Activated CD8-positive, alpha-beta memory T cell treated with anti-CD3 and anti-CD28 coated beads, Interleukin-2, amount 50 U/mL, for 24 hours (primary cell): ENCODE measurements around the gene PCDH9.
"Not testable (repeated sequence)": the region's sequence is repeated elsewhere in the genome, so short reads cannot be mapped to it uniquely, and the experiment has no call there.

Experiments used
- DNase-seq: peaks from one replicate; pipeline ENCODE4 v3.0.0-alpha.2; 2020; ENCODE audit errors: extremely low read depth

PCDH9 gene

GRCh38 chr13:66915596-66916185 is 314.4 kb downstream of the PCDH9 start:
- no peak for DNase-seq

GRCh38 chr13:66914155-66914554 is 316.0 kb downstream of the PCDH9 start:
- DNase-seq, result no peak

DNA sequence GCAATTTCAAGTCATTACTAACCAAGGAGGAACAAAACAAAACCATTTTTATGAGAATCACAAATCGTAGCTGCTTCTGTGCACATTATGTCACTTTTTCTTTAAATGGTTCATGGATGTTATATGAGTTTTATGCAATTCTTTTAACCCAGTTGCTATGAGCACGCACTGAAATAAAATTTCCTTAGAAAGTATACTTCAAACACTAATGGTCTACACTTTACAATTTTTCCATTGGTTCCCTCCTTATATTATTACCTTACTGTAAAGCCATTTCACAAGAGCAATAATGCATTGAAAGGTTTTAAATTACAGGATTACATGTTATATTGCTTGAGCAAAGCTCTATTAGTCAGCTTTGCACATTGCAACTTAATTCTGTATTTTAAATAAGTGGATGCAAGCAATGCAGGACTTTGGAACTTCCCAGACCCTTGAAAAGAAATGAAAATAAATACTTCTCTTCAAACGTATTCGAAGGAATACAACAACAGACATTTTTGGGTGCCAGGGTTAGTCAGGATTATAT is 318.7 kb downstream of the PCDH9 start:
- DNase-seq, result no peak

GRCh38 chr13:66899955-66900354 is 330.2 kb downstream of the PCDH9 start:
- DNase-seq, result no peak

- no peak for DNase-seq
These were observed 333.2 kb downstream of the PCDH9 start for GRCh38 chr13:66896933-66897332.

DNA sequence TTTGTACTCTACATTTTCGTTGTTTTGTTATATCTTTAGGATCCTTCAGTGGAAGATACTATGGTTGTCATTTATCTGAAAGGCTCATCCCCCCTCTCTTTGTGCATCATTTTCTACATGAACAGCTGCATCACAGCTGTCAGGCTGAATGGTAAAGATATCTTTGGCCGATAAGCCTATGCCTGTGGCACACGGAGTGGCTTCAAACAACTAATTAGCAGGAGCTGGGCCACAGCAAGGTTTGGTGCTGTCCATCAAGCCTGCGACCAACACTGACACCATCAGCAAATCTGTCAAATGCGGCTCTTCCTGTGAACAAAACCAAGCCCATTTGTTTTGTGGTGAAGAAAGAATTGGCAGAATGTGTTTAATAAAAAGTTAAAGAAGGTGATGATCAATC is 334.4 kb downstream of the PCDH9 start:
- no peak for DNase-seq

DNA sequence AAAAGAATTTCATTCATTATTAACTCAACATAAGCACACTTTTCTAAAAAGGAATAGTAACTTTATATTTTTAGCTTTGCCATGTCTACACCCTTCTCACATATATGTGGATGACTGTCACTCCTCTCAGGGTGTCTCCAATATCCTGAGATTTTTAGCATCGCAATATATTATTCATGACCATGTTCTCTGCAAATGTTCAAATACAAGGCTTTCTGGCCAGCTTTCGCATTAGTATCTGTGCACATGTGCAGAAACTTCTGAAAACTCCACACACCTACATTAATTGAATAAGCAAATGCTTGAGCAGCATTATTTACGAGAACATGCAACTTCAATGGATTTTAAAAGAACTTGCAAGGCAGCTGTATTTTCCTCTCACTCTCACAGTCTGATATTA is 334.8 kb downstream of the PCDH9 start:
- DNase-seq, result no peak

GRCh38 chr13:66888698-66889097 is 341.4 kb downstream of the PCDH9 start:
- no peak for DNase-seq

DNA sequence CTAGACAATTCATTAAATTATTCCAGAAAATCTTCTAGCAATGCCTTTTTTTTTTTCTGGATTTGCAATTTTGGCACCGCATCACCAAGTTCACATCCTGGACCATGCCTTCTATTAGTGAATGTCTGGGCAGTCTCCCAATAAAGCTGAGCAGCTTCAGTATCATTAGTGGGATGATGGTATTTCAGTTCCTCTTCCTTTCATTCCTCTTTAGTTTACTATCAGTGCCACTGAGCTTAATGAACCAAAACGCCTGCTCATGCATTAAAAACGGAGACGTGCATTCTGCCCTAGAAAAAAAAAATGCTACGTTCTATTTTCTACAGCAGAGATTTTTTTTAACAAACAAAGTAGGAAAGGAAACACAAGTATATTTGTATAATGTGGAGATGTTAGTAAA is 343.0 kb downstream of the PCDH9 start:
- DNase-seq, result no peak

GRCh38 chr13:66886264-66886663 is 343.9 kb downstream of the PCDH9 start:
- no peak for DNase-seq

DNA sequence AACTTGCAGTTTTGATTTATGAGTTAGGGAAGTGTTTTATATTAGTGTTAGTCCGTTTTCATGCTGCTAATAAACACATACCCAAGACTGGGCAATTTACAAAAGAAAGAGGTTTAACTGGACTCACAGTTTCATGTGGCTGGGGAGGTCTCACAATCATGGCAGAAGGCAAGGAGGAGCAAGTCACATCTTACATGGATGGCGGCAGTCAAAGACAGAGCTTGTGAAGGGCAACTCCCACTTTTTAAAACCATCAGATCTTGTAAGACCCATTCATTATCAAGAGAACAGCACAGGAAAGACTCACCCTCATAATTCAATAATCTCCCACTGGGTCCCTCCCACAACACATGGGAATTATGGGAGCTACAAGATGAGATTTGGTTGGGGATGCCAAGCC is 349.0 kb downstream of the PCDH9 start:
- DNase-seq, result not testable (repeated sequence)

DNA sequence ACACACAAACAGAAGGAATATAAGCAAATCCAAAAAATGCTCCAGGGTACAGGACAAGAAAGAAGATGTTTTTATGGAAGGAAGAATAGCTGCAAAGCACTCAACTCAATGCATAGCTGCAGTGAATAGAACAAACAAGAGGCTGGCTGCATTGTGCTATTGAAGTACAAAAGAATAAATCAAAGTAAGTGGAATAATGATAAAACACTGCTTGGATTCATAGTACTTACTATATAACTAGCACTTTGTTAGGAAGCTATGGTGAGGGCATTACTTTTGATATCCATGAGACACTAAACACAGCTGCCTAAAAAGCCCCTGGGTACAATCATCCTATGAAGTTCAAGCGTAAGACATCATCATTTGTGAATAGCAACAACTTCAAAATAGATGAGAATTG is 350.1 kb downstream of the PCDH9 start:
- DNase-seq, result no peak

DNA sequence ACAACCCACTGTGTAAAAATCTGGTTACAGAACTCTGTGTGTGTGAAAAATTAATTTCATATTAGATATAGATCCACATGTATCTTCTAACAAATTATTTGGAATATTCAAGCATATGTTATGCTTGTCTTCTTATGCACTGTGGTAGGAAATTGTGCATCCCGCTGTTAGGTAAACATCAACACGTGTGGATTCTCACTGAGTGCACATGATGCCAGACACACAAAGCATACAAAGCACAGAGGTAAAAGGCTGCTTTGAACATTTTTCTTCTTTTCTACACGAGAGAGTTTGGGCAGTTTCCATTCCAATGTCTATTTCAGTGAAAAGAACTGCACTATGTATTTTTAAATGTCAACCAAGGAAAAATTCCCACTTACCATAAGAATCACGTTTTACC is 354.9 kb downstream of the PCDH9 start:
- DNase-seq, result no peak

DNA sequence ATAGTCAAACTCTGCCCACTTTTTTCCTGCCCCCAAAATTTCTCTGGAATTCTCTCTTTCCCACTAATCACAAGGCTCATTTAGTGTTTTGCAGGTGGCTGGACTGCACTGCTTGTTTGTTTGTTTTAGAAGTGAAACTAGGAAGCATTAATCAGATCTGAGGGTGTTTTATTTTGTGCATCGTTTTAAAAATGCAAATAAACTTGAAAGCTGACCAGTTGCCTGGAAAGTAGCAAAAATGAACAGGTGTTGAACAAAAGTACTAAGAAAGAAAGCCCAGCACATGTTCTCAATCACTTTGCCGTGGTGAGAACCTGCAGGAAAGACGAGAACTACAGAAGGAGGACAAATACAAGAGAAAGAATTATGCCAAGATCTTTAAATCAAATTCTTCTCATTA is 365.5 kb downstream of the PCDH9 start:
- no peak for DNase-seq

DNA sequence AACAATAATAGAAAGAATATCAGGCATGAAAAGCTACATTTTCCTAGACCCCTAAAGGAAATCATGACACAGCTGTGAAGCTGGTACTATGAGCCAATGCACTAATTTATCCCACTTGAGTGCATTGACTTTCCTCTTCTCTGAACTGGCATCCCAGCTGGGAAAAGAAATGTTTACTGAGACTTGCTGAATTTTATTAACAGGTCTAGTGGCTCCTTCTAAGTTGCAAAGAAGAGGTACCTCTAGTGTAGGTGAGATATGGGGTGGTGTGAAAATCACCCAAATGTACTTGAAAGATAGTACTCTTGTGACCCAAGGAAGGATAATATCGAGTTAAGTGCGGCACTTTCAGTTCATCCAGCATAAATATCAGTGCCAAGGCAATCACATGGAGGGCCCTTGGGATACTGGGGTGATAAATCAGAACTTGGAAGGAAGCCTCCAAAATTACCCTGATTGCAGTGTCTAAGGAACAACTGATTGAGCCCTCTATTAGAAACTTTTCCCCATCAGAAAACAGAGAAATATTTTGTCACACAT is 369.2 kb downstream of the PCDH9 start:
- no peak for DNase-seq

DNA sequence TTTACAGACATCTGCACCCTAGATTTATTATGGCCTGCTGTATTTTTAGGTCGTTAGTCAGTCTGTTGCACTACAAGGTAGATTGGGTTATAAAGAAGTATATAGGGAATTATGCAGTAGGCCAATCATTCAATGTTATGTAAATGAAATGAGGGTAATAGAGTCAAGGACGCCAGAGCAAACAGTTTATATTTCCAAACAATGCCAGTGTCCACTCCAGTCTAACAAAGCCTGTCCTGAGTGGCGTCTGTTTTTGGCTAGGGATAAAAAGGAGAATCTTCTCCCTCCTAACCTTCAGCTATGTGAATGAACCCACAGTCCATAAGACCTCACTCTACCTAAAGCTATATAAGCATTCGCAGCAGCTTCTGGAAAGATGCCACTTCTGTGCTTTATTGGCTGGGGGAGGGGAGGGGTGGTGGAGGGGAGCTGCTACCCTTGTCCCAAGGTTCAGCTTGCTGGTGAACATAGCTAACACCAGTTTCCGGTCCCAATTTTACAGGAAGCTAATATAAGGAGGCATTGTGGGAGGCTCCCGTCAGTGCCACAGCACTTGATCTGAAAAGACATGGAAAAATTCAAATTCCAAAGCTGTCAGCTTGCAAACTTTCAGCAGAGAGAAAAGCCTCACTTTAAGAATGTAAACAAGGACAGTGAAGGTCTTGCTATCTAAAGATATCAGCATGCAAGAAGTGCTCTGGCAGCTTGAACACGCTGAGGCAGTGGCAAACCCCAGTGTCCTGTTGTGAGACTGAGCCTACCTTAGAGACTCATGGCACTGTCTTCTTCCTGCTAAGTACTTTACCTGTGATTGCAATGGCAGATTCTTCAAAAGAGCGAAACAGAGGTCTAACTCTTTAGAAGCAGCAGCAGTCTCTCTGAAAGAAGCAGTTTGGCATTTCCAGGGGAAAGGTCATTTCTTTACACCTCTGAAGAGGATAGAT is 369.9 kb downstream of the PCDH9 start:
- no peak for DNase-seq

GRCh38 chr13:66859078-66859477 is 371.1 kb downstream of the PCDH9 start:
- no peak for DNase-seq

DNA sequence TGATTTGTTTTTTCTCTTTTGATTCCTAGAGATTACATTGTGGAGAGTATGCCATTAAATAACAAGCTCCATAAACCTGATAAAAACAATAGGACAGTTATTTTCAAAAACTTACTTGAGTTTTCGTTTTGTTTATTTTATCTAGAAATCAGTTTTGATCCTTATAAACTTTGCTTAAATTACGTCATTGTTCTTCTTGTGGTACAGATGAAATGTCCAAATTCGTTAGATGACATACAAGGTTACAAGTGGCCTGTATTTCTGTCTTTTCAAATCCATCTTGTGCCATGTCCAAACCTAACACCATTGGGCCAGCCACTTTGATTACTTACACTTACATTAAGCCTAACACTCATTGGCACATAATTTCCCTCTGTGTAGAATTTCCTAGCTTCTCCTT is 372.0 kb downstream of the PCDH9 start:
- no peak for DNase-seq

- DNase-seq, result no peak
These were observed 375.0 kb downstream of the PCDH9 start for GRCh38 chr13:66855131-66855530.

- DNase-seq, result no peak
These were observed 376.6 kb downstream of the PCDH9 start for GRCh38 chr13:66853564-66853963.

- no peak for DNase-seq
These were observed 380.4 kb downstream of the PCDH9 start for GRCh38 chr13:66849706-66850105.

DNA sequence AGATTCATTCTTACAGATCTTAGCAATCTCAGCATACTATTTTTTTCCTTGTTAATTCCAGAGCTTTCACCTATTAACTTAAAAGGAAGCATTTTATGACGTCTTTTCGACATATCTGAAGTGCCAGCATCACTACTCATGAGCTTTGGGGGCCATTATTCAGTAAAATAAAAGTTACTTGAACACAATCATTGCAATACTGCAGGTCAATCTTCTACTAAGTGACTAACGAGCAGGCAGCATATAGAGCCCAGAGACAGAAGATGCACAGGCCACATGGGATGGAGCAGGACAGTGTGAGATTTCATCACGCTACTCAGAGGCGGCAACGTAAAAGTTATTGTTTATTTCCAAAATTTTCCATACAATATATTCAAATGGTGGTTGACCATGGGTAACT is 382.6 kb downstream of the PCDH9 start:
- DNase-seq, result no peak

DNA sequence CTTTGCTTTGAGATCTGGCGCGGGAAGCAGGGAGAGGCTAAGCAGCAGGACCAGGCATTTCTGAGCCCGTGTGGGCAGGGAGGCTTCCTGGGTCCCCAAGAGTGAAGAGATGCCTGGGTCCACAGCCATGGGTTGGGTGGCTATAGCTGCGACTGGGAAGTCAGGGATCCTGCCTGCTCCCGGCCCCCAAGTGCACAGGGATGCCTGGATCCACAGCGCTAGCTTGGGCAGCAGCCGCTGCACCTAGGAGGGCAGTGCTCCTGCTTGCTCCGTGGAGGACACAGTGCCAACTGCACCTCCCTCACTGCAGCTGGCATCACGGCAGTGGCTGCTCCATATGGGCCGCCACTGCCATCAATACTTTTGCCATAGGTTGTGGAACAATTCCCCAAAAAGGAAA is 384.7 kb downstream of the PCDH9 start:
- no peak for DNase-seq
